BLaER1 treated with 17β-estradiol and CSF1 and Interleukin-3, amounts not matched to agents 10 nM and 100 nM (cell line): ENCODE data around the gene ZBTB20.

Source experiments
- H3K27ac ChIP-seq, 11 experiments: shearing (Covaris generic); formaldehyde crosslinking; 2 replicates each; pipeline ENCODE4 v1.8.1; 2022
- H3K27me3 ChIP-seq, 11 experiments: shearing (Covaris generic); formaldehyde crosslinking; 2 replicates each; pipeline ENCODE4 v1.8.1; 2022
- H3K36me3 ChIP-seq, 11 experiments: shearing (Covaris generic); formaldehyde crosslinking; 2 replicates each; pipeline ENCODE4 v1.8.1; 2022
- H3K4me1 ChIP-seq, 10 experiments: shearing (Covaris generic); formaldehyde crosslinking; 2 replicates each; pipeline ENCODE4 v1.8.1; 2022
- H3K4me2 ChIP-seq, 11 experiments: shearing (Covaris generic); formaldehyde crosslinking; 2 replicates each; pipeline ENCODE4 v1.8.1; 2022
- H3K4me3 ChIP-seq, 10 experiments: shearing (Covaris generic); formaldehyde crosslinking; 2 replicates each; pipeline ENCODE4 v1.8.1; 2022
- H3K9ac ChIP-seq, 11 experiments: shearing (Covaris generic); formaldehyde crosslinking; 2 replicates each; pipeline ENCODE4 v1.8.1; 2022
- H3K9me3 ChIP-seq, 11 experiments: shearing (Covaris generic); formaldehyde crosslinking; replicated peaks in 1 of 11; 2 replicates each; pipeline ENCODE4 v1.8.1; 2022
- H4K20me1 ChIP-seq, 11 experiments: shearing (Covaris generic); formaldehyde crosslinking; 2 replicates each; pipeline ENCODE4 v1.8.1; 2022
- Cebpa-rat ChIP-seq, 11 experiments: shearing (Covaris generic); IDR thresholded peaks; 2 replicates each; pipeline ENCODE4 v1.8.1; 2022

The ZBTB20 gene

GRCh38 chr3:114902691-114903101 is 244.4 kb downstream of the ZBTB20 start:
- Histone ChIP-seq H3K9ac (no peak overlapping the region), H3K27me3 (no peaks in the 10 kb centered on the region), H3K27ac (no peak overlapping the region), H3K4me1 (no peaks in the 10 kb centered on the region), H4K20me1 (no peaks in the 10 kb centered on the region), H3K4me3 (no peak overlapping the region), H3K4me2 (no peak overlapping the region), H3K9me3 (no peaks in the 10 kb centered on the region), H3K36me3 (no peaks in the 10 kb centered on the region)
- no peak for TF ChIP-seq Cebpa-rat (IDR thresholded peaks at IDR 0.05)

GRCh38 chr3:114900908-114901307 is 246.2 kb downstream of the ZBTB20 start:
- Histone ChIP-seq H3K36me3 (no peaks in the 10 kb centered on the region), H3K4me2 (no peak overlapping the region), H3K27ac (no peak overlapping the region), H3K4me3 (no peak overlapping the region), H4K20me1 (no peaks in the 10 kb centered on the region), H3K9ac (no peak overlapping the region), H3K27me3 (no peaks in the 10 kb centered on the region), H3K4me1 (no peaks in the 10 kb centered on the region), H3K9me3 (no peaks in the 10 kb centered on the region)
- TF ChIP-seq Cebpa-rat (IDR thresholded peaks at IDR 0.05), result no peak

GRCh38 chr3:114899186-114899931 is 247.7 kb downstream of the ZBTB20 start:
- Histone ChIP-seq H3K4me3 (no peak overlapping the region), H3K4me2 (no peak overlapping the region), H3K27me3 (no peaks in the 10 kb centered on the region), H4K20me1 (no peaks in the 10 kb centered on the region), H3K4me1 (no peaks in the 10 kb centered on the region), H3K9me3 (no peaks in the 10 kb centered on the region), H3K36me3 (no peaks in the 10 kb centered on the region), H3K9ac (no peak overlapping the region), H3K27ac (no peak overlapping the region)
- TF ChIP-seq Cebpa-rat (IDR thresholded peaks at IDR 0.05), result no peak

- no peaks in the 10 kb centered on the region for H3K4me1 ChIP-seq
- H3K27ac ChIP-seq, result no peak overlapping the region
- no peaks in the 10 kb centered on the region for H3K9me3 ChIP-seq
- no peaks in the 10 kb centered on the region for H4K20me1 ChIP-seq
- H3K4me3 ChIP-seq, result no peak overlapping the region
- H3K9ac ChIP-seq, result no peak overlapping the region
- no peak for TF ChIP-seq Cebpa-rat (IDR thresholded peaks at IDR 0.05)
- no peaks in the 10 kb centered on the region for H3K36me3 ChIP-seq
- no peaks in the 10 kb centered on the region for H3K27me3 ChIP-seq
- H3K4me2 ChIP-seq, result no peak overlapping the region
Measured at GRCh38 chr3:114896978-114897377, 250.1 kb downstream of the ZBTB20 start.

GRCh38 chr3:114893361-114893760 is 253.7 kb downstream of the ZBTB20 start:
- no peak overlapping the region for H3K4me2 ChIP-seq
- no peaks in the 10 kb centered on the region for H3K9me3 ChIP-seq
- no peaks in the 10 kb centered on the region for H3K36me3 ChIP-seq
- H3K27me3 ChIP-seq, result no peaks in the 10 kb centered on the region
- TF ChIP-seq Cebpa-rat (IDR thresholded peaks at IDR 0.05), result no peak
- H3K4me3 ChIP-seq, result no peak overlapping the region
- no peaks in the 10 kb centered on the region for H3K4me1 ChIP-seq
- no peak overlapping the region for H3K9ac ChIP-seq
- H4K20me1 ChIP-seq, result no peaks in the 10 kb centered on the region
- no peak overlapping the region for H3K27ac ChIP-seq

GRCh38 chr3:114892880-114893279 is 254.2 kb downstream of the ZBTB20 start:
- H3K4me2 ChIP-seq, result no peak overlapping the region
- no peaks in the 10 kb centered on the region for H3K36me3 ChIP-seq
- no peak overlapping the region for H3K27ac ChIP-seq
- no peaks in the 10 kb centered on the region for H3K27me3 ChIP-seq
- no peaks in the 10 kb centered on the region for H3K9me3 ChIP-seq
- no peaks in the 10 kb centered on the region for H3K4me1 ChIP-seq
- H4K20me1 ChIP-seq, result no peaks in the 10 kb centered on the region
- TF ChIP-seq Cebpa-rat (IDR thresholded peaks at IDR 0.05), result no peak
- H3K9ac ChIP-seq, result no peak overlapping the region
- H3K4me3 ChIP-seq, result no peak overlapping the region

- Histone ChIP-seq H3K4me1 (no peaks in the 10 kb centered on the region), H3K36me3 (no peaks in the 10 kb centered on the region), H3K27ac (no peak overlapping the region), H3K4me2 (no peak overlapping the region), H3K27me3 (no peaks in the 10 kb centered on the region), H3K9me3 (no peaks in the 10 kb centered on the region), H4K20me1 (no peaks in the 10 kb centered on the region), H3K9ac (no peak overlapping the region), H3K4me3 (no peak overlapping the region)
- TF ChIP-seq Cebpa-rat (IDR thresholded peaks at IDR 0.05), result no peak
Measured at GRCh38 chr3:114892131-114892879, 254.8 kb downstream of the ZBTB20 start.

GRCh38 chr3:114887806-114888205 is 259.3 kb downstream of the ZBTB20 start:
- H3K9ac ChIP-seq, result no peak overlapping the region
- H3K9me3 ChIP-seq, result no peaks in the 10 kb centered on the region
- no peaks in the 10 kb centered on the region for H3K4me1 ChIP-seq
- H3K4me3 ChIP-seq, result no peak overlapping the region
- no peaks in the 10 kb centered on the region for H3K27me3 ChIP-seq
- no peaks in the 10 kb centered on the region for H3K36me3 ChIP-seq
- H3K27ac ChIP-seq, result no peak overlapping the region
- no peaks in the 10 kb centered on the region for H4K20me1 ChIP-seq
- no peak for TF ChIP-seq Cebpa-rat (IDR thresholded peaks at IDR 0.05)
- H3K4me2 ChIP-seq, result no peak overlapping the region

- TF ChIP-seq Cebpa-rat (IDR thresholded peaks at IDR 0.05), result no peak
- H3K27ac ChIP-seq, result no peak overlapping the region
- H3K9me3 ChIP-seq, result no peaks in the 10 kb centered on the region
- H3K4me2 ChIP-seq, result no peak overlapping the region
- no peaks in the 10 kb centered on the region for H3K27me3 ChIP-seq
- no peaks in the 10 kb centered on the region for H3K36me3 ChIP-seq
- H3K4me3 ChIP-seq, result no peak overlapping the region
- H3K9ac ChIP-seq, result no peak overlapping the region
- H3K4me1 ChIP-seq, result no peaks in the 10 kb centered on the region
- no peaks in the 10 kb centered on the region for H4K20me1 ChIP-seq
Measured at GRCh38 chr3:114886905-114887304, 260.2 kb downstream of the ZBTB20 start.
